Measurements from ENCODE around the gene ABT1.

GRCh38 chr6:26554447-26554696, 42.4 kb upstream of the ABT1 start:
- TF ChIP-seq, protein P1, sequence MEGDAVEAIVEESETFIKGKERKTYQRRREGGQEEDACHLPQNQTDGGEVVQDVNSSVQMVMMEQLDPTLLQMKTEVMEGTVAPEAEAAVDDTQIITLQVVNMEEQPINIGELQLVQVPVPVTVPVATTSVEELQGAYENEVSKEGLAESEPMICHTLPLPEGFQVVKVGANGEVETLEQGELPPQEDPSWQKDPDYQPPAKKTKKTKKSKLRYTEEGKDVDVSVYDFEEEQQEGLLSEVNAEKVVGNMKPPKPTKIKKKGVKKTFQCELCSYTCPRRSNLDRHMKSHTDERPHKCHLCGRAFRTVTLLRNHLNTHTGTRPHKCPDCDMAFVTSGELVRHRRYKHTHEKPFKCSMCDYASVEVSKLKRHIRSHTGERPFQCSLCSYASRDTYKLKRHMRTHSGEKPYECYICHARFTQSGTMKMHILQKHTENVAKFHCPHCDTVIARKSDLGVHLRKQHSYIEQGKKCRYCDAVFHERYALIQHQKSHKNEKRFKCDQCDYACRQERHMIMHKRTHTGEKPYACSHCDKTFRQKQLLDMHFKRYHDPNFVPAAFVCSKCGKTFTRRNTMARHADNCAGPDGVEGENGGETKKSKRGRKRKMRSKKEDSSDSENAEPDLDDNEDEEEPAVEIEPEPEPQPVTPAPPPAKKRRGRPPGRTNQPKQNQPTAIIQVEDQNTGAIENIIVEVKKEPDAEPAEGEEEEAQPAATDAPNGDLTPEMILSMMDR (IDR thresholded peaks at IDR 0.05) = no peak
- TF ChIP-seq POLR2AphosphoS5 (IDR thresholded peaks at IDR 0.05) = no peak

Measured in suprapubic skin (tissue), 3 donors.